HG03066 (cell line): ENCODE measurements around the gene QSOX2.

ENCODE experiments used
- ATAC-seq: cut with Tn5 transposase; IDR thresholded peaks from one replicate; pipeline ENCODE4 v1.9.1; 2021; ENCODE audit warnings: low read depth; ENCODE audit not compliant: unreplicated experiment

The QSOX2 gene, protein sequence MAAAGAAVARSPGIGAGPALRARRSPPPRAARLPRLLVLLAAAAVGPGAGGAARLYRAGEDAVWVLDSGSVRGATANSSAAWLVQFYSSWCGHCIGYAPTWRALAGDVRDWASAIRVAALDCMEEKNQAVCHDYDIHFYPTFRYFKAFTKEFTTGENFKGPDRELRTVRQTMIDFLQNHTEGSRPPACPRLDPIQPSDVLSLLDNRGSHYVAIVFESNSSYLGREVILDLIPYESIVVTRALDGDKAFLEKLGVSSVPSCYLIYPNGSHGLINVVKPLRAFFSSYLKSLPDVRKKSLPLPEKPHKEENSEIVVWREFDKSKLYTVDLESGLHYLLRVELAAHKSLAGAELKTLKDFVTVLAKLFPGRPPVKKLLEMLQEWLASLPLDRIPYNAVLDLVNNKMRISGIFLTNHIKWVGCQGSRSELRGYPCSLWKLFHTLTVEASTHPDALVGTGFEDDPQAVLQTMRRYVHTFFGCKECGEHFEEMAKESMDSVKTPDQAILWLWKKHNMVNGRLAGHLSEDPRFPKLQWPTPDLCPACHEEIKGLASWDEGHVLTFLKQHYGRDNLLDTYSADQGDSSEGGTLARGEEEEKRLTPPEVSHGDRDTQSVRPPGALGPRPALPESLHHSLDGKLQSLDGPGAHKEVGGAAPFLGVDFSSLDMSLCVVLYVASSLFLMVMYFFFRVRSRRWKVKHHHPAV

DNA sequence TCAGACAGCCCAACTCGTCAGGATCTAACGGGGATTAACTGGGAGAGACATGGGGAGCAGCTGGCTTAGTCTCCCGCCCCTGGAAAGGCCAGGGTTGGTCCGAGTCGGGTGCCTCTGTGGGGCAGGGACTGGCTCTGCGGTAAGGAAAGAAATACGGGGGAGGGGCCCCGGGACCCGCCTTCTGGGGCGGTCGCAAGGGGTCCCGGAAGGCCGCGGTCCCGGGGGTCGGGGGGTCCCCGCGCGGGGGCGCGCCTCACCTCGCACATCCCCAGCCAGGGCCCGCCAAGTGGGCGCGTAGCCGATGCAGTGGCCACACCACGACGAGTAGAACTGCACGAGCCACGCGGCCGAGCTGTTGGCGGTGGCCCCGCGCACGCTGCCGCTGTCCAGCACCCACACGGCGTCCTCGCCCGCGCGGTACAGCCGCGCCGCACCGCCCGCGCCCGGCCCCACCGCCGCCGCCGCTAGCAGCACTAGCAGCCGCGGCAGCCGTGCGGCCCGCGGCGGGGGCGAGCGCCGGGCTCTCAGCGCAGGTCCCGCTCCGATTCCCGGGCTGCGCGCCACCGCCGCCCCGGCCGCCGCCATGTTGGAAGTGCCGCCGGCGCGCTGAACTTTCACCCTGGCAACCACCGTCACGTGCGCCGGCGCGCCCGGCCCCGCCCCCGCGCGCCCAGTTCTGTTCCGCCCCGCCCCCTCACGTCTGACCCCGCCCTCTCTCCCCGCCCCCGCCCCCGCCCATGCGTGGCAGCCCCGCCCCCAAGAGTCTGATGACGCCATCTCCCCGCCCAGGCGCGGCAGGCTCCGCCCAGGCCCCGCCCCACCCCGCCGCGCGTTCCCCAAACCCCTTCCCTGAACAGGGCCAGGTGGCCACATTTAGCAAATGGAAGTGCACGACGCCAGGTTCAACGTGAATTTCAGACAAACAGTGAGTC, at the start of gene QSOX2:
Gene QSOX2 (minus strand): TSS at position 594 of the 932 bp plus-strand sequence. CDS start 9 bp downstream, at position 585.
- ATAC-seq, result no peak

DNA sequence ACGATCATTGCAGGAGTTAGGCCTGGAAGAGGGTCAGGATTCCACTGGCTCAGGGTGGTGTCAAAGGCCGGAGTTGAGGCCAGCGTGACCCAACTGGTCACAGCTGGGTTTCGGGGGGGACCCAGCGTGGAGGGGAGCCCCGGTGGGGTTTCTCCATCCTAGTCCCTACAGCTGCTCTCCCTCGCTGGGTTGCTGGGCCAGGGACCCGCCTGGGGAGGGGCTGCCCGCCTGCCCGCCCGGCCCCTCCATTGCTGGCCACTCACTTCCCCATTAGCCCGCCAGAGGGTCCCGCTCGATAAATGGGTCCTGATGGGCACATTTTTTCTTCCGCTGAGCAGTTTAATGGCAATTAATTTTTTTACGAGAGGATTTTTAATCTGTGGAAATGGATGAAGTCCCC, 49.4 kb upstream of the QSOX2 start:
- ATAC-seq, result no peak

DNA sequence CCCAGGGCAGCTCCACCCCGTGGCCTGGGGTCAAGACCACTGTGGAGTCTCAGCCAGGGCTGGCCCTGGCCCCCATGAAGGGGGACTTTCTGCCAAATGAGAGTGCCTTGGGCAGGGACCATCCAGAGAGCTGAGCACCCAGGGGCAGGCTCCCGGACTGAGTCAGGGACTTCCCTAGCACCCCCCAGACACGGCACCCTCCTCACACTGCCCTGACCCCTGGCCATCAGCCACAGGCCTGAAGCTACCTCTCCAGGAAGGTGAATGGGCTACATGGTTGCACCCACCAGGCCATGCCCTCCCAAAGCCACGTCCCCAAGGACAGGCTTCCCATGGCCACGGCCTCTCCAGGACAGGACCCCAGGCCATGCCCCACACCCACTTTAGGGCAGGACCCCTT, 48.8 kb upstream of the QSOX2 start:
- no peak for ATAC-seq

DNA sequence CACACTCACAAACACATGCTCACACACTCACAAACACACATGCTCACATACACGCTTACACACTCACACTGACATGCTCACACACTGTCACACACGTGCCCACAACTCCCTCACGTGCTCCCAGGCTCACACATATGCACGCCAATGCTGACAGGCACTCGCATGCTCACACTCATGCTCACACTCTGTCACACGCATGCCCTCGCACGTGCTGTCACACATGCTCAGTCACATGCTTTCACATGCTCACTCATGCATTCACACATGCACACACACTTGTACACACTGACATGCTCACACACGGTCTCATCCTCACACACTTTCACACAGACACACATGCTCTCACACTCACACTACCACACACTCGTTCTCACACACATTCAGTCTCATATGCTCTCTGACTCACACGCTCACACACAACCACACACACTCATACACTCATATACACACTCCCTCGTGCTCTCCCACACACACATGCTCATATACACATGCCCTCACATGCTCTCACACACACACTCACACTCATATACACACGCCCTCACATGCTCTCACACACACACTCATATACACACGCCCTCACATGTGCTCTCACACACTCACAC, 48.0 kb upstream of the QSOX2 start:
- no peak for ATAC-seq

DNA sequence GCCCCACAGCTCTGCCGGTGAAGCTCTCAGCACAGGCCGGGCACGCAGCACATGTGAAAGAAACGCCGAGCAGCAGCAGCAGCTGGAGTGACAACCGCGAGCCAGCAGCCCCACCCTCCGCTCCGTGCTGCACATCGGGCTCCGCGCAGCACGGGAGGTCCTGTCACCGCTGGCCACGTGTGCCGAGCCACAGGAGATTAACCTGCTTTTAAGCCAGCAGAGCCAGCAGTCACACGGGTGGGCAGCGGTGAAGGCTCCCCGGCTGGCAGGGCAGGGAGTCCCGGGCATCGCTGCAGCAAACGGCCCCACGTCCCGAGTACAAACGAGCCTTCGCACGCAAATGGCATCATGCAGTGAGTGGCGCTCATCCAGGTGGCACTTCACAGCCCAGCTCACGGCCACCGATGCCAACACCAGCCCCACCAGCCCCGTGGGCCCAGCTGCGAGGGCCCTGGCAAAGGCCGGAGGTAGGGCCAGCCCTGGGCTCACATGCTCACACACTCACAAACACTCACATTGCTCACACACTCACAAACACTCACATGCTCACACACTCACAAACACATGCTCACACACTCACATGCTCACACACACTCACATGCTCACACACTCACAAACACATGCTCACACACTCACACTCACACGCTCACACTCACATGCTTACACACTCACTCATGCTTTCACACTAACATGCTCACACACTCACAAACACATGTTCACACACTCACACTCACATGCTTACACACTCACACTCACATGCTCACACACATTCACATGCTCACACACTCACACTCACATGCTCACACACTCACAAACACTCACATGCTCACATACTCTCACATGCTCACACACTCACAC, 47.2 kb upstream of the QSOX2 start:
- ATAC-seq, result no peak

DNA sequence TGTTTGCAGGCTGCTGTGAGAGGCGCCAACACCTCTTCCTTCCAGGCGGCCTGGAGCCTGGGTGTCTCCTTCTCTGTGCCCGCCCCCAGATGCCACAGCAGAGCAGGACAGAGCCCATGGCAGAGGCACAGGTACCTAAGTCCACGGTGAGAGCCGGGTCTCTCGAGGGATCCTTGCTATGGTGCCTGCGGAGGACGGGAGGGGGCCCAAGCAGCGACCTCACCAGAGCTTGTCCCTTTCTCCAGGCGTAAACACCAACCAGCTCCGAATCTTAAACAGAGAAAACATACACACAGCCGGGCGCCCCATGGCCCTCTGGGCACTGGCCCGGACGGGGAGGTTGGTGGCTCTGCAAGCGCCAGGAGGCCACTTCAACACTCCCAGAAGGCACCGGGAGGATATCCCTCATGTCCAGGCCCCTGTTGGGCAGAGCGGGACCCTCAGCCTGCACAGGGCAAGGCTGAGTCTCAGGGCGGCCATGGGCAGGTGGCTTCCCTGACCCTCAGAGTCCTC, 46.5 kb upstream of the QSOX2 start:
- ATAC-seq, result no peak

DNA sequence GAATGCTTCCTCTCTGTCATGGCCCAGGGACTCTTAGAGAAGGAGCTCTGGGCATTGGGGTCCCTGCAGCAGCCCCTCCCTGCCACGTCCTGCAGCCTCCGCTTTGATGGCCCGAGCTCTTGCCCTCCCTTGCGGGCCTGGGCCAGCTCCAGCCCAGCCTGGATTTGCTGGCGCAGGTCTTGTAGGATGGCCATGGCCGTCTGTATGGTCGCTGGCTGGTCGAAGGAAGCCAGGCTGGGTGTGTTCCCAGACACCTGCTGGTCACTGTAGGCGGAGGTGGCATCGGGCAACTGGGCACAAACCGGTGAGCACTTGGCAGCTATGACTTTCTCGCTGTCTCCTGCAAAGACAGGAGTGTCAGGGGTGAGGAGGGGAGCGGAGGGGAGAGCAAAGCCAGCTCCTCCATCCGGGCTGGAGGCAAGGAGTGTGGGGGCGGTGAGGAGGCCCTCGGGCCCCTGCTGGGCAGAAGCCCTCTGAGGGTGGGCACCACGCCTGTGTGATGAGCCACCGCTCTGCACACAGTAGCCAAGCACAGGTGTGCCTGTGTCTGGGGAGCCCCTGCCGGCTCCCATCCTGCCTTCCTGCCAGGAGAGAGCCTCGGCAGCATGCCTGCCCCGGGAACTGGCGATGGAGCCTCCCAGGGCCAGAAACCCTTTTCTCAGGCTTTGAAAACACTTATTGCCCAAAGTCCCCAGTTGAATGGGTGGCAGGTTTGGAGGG, 45.9 kb upstream of the QSOX2 start:
- ATAC-seq, result no peak

DNA sequence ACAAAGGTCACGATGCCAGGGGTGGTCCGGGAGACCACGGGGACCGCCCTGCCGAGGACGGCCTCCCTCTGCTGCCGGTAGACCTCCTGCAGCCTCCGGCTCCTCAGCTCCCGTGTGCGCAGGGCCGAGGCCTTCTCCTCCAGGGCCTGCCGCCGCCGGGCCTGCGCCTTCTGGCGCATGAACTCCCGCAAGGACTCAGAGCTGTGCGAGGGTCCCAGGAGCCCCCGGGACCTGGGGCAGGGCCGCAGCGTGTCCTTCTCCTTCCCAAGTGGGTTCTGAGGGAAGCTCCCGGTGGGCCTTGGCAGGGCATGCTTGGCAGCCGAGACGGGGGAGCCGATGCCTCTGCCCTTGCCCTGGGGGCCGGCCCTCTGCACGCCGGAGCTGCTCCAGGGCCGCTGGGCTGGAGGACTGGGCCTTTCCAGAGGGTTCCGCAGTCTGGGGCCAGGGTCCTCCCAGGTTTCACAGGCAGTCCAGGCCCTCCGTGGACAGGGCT, 44.9 kb upstream of the QSOX2 start:
- no peak for ATAC-seq

DNA sequence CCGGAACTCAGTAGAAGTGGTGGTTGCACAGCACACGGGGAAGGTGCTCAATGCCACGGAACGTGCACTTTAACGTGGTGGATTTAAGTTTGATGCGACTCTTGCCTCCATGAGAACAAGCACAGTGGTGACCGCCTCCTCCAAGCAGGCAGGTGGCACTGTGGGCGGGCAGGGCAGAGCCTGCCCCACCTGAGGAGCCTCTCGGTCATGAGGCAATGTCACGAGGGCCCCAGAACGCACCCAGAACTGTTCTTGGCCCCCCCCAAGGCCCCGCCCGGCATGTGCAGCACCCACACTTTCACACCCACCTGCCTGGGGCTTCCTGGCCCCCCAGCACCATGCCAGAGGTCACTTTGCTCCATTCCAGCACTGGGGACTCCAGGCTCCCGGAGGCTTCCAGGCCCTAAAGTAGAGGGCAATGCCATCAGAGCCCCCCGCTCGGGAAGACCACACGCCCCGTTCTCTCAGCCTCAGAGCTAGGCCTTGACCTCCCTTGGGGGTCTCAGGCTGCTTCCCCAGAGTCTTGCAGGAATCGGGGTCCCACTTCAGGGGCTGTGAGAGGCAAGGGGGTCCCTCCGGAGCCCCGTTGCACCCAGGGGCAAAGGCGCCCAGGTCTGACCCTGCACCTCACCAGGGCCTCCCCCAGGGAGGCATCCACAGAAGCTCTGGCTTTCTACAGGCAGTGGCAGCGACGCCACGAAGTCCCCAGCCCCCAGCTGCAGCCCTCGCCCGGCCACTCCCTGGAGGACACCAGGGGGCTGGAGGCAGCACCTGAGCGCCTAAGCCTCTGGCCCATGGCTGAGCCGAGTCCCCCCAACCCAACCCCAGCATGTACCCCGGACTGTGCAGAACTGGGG, 44.3 kb upstream of the QSOX2 start:
- ATAC-seq, result no peak

DNA sequence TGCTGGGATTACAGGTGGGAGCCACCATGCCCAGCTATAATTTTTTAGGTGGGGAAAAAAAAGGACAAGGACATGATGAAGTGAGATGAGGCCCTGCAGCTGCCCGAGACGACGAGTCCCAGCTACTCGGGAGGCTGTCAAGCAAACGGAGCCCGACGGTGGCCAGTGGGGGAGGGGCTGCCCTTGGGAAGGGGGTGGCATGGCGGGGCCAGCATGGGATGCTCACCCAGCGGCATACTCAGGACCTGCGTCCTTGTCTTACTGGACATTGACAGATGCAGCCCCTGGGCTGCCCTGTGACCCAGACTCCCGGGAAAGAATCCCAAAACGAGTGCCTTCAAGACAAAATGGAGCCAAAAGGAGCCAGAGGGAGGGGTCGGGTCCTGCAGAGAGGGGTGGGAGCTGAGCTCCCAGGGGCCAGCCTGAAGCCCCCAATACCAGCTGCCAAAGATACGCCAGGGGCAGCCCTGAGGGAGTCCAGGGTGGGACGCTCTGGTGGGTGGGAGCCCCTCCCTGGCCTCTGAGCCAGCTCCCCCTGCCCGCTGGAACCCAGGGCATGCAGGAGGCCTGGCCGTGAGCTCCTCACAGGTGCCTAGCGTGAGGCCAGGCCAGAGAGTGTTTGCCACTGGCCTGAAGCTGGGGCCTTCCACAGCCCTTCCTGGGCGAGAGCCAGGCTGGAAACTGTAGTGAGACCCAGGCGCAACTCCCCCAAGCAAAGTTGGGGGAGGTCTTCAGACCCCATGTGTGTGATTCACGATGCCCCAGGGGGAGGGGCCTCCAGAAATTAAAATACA, 42.5 kb upstream of the QSOX2 start:
- ATAC-seq, result no peak

DNA sequence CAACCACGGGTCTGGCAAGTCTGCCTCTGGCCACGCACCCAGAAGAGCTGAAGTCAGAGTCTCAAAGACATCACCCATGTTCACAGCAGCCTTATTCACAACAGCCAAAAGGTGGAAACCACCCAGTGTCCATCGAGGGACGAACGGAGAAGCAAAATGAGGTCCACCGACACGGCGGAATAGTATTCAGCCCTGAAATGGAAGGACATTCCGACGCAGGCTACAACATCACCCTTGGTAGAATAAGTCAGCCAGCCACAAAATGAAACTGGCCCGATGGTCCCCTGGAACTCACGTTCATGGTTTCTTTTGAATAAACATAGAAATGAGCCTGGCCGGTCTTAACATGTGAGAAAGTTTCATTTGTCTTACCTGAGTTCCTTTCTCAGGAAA, 41.4 kb upstream of the QSOX2 start:
- ATAC-seq, result no peak

DNA sequence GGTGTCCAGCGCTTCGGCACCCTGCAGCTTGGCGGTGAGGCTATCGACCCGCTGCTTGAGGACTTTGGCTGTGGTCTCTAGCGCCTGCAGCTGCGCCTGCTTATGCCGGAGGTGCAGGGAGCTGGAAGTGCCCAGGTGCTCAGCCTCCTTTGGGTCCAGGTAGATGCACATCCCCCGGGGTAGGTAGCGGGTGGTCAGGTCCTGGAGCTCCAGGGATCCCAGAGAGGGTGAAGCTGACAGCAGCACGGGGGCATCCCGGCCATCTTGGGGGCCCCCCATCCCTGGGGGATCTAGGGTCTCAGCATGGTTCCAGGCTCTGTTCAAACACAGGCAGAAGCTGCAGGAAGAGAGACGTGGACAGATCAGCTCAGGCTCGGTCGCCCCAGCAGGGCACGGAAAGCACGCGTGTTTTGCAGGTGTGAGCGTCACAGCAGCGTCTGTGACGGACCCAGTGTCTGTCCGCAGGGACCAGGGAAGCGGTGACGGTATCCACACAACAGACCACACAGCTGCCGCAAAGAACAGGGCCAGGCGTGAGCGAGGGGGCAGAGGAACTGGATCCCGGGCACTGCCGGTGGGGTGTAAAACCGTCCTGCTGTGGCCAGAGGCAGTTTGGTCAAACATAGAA, 40.9 kb upstream of the QSOX2 start:
- ATAC-seq, result no peak

DNA sequence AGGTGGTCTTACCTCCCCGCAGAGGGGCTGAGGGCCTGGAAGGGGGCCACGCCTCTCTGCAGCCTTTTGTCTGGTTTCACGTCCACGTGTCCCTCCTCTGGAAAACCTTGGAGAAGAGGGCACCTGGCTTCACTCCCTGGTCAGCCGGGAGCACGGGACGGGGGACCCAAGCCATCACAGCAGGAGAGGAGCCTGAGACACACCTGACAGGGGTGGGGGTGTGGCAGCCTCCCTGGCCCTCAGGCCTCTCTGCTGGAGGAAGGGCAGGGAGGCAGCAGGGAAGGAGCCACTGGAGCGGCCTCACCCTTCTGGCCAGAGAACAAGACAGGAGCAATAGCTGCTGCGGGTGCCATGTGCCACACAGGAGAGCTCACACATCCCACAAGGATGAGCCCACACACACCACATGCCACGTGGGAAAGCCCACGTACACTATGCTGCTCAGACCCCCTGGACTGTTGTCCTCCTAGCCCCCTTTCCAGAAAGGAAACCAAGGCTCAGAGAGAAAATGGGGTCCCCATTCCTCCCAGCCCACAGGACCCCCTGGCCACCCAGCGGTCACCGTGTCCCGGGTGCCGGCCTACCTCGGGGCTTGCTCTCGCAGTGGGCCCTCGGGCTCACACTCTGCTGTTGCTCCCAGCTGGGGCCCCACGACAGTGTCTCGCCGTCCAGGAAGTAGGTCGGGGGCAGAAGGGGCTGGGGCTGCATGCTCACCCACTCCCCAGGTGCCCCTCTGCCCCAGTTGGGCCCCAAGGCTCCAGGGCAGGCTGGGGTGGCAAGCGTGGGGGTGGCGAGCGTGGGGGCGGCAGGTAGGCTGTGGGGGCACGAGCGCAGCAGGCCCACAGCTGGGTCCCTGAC, 40.1 kb upstream of the QSOX2 start:
- no peak for ATAC-seq

DNA sequence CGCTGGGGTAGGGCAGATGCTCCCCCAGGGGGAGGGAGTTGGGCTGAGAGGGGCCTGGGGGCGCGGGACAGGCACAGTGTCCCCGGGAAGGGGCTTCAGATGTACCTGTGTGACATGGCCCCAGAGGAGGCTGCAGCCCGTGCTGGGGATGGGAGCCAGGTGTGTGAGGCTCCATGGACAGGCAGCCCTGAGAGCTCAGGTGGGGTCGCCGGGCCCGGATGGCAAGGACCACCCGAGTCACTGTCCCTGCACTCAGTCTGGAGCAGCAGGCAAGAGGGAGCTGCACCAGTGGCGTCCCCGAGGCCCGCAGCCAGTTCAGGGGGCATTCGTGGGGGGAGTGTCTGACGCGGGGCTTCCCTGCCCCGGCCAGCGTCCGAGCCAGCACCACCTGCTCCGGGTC, 39.3 kb upstream of the QSOX2 start:
- ATAC-seq, result no peak

DNA sequence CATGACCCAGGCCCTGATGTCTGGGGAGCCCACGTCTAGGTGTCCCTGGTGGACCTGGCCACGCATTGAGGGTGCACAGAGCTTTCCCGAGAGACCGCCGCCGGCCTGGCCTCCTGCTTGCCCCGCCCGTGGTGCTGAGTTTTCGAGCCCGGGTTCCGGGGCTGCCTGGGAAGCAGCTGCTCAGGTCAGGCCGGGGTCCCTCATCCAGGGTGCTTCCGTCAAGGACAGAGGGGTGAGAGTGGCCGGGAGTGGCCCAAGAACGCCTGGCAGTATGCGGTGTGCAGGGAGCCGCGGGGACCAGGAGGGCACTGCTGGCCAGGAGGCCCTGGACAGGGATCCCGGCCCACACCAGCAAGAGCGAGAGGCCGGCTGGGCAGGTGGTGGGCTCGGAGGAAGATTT, 38.7 kb upstream of the QSOX2 start:
- ATAC-seq, result no peak
